ENCODE data around the gene AFAP1L2.

DNA sequence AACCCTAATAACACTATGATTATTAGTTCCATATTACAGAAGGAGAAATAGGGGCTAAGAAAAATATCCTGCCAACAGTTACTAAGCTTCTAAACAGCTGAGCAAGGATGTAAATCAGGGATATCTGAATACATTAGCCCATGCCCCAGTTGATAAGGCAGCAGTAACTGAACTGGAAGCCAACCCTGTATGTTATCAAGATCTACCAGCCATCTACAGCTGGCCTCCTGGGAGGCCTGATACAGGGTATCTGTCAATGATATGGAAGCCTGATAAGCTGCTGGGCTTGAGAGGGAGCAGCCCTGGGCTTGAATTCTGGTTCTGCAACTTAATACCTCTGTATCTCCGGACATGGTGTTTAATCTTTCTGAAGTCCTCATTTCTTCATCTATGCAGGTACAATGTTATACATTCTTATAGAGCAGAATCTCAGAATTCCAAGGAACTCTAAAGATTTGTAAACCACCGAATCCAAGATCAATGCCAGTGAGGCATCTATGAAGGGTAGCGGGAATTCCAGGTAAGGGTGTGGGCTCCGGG is 37.9 kb upstream of the AFAP1L2 start:
- TF ChIP-seq CTCF (conservative IDR thresholded peaks at IDR 0.05; ENCODE audit: low read length), result no peak
- TF ChIP-seq EZH2phosphoT487 (IDR thresholded peaks at IDR 0.05; ENCODE audit: borderline replicate concordance, low read depth, low read length), result no peak
